SK-N-SH (cell line): ENCODE measurements around the gene SNU13. TPM values are rescaled to one million over a fixed set of nuclear protein-coding genes. Genes with fewer than 3 reads are reported as not detected.

Experiments used
- CTCF ChIA-PET: fragments of 300-600, 350-600 bp; formaldehyde crosslinking; extraction: SDS; loops from one replicate; lab custom pipeline; 2021; lab: Yijun Ruan, JAX
- POLR2A ChIA-PET: fragments of 350-600 bp; sonication (Branson Sonifier 250); formaldehyde crosslinking; extraction: SDS; loops from one replicate; lab custom pipeline; 2020; ENCODE audit warnings: antibody characterized with exemption, inconsistent platforms; lab: Yijun Ruan, JAX
- DNase-seq: peaks from one replicate; pipeline ENCODE4 v3.0.0; 2012
- H2AFZ ChIP-seq: fragments of 200-600 bp; sonication (generic); 2 replicates; pipeline ENCODE4 v1.8.1; 2016; ENCODE audit warnings: antibody characterized with exemption, mild to moderate bottlenecking, low read depth
- H3F3A ChIP-seq: fragments of 200-600 bp; sonication (generic); replicated peaks from 2 replicates; pipeline ENCODE3; 2016; ENCODE audit warnings: antibody characterized with exemption, mild to moderate bottlenecking; ENCODE audit not compliant: insufficient read depth
- H3K27ac ChIP-seq, 2 experiments: fragments of 200-500 bp in 1 of 2; fragments of 200-600 bp in 1 of 2; sonication (Bioruptor generic) in 1 of 2; sonication (generic), shearing (Covaris generic) in 1 of 2; 2 replicates each; pipeline versions ENCODE4 v1.5.1 to v1.6.1; 2014 to 2016; ENCODE audit warnings: low read depth in 2 of 2, inconsistent platforms in 1 of 2, low read length in 1 of 2, mild to moderate bottlenecking in 1 of 2, mixed read lengths in 1 of 2
- H3K27me3 ChIP-seq: fragments of 200-600 bp; sonication (generic), shearing (Covaris generic); 2 replicates; pipeline ENCODE4 v1.6.1; 2016; ENCODE audit warnings: mixed run types; ENCODE audit not compliant: insufficient read depth
- H3K36me3 ChIP-seq, 2 experiments: fragments of 200-500 bp in 1 of 2; fragments of 200-600 bp in 1 of 2; sonication (Bioruptor generic) in 1 of 2; sonication (generic) in 1 of 2; replicated peaks in 1 of 2; 2 replicates each; pipeline versions ENCODE3 to v1.5.1; 2014 to 2016; ENCODE audit warnings: low read length in 1 of 2, mild to moderate bottlenecking in 1 of 2; ENCODE audit not compliant: insufficient read depth in 2 of 2, control insufficient read depth in 1 of 2
- H3K4me1 ChIP-seq, 2 experiments: fragments of 200-500 bp in 1 of 2; fragments of 200-600 bp in 1 of 2; sonication (Bioruptor generic) in 1 of 2; sonication (generic), shearing (Covaris generic) in 1 of 2; 2 replicates each; pipeline versions ENCODE4 v1.5.1 to v1.6.1; 2014 to 2016; ENCODE audit warnings: low read depth in 1 of 2, low read length in 1 of 2, mixed run types in 1 of 2; ENCODE audit not compliant: insufficient read depth in 2 of 2, control insufficient read depth in 1 of 2
- H3K4me2 ChIP-seq: fragments of 200-600 bp; sonication (generic), shearing (Covaris generic); 2 replicates; pipeline ENCODE4 v1.6.1; 2017; ENCODE audit warnings: mixed run types
- H3K4me3 ChIP-seq, 2 experiments: fragments of 200-500 bp in 1 of 2; fragments of 200-600 bp in 1 of 2; sonication (Bioruptor generic) in 1 of 2; sonication (generic), shearing (Covaris generic) in 1 of 2; 2 replicates each; pipeline versions ENCODE4 v1.5.1 to v1.8.1; 2014 to 2016; ENCODE audit warnings: low read depth in 2 of 2, inconsistent platforms in 1 of 2, low read length in 1 of 2, mild to moderate bottlenecking in 1 of 2, mixed read lengths in 1 of 2, moderate library complexity in 1 of 2
- H3K79me2 ChIP-seq: fragments of 200-600 bp; sonication (generic); 2 replicates; pipeline ENCODE4 v1.8.1; 2017; ENCODE audit warnings: mild to moderate bottlenecking; ENCODE audit not compliant: insufficient read depth
- H3K9ac ChIP-seq: fragments of 200-600 bp; sonication (generic); 2 replicates; pipeline ENCODE4 v1.6.1; 2017; ENCODE audit warnings: mixed run types
- H3K9me2 ChIP-seq: fragments of 200-600 bp; sonication (generic); 2 replicates; pipeline ENCODE4 v1.6.1; 2017; ENCODE audit warnings: mixed run types
- H3K9me3 ChIP-seq: fragments of 200-600 bp; sonication (generic); 2 replicates; pipeline ENCODE4 v1.6.1; 2017; ENCODE audit warnings: mixed run types, mild to moderate bottlenecking, moderate library complexity
- H4K20me1 ChIP-seq: fragments of 200-600 bp; sonication (generic); 2 replicates; pipeline ENCODE4 v1.6.1; 2017; ENCODE audit warnings: mild to moderate bottlenecking, mixed run types; ENCODE audit not compliant: insufficient read depth
- ELF1 ChIP-seq: IDR thresholded peaks from 2 replicates; pipeline ENCODE4 v1.4.0; 2012
- EP300 ChIP-seq, 2 experiments: IDR thresholded peaks; 2 replicates each; pipeline versions ENCODE4 v1.4.0 to v1.6.1; 2012; ENCODE audit warnings: borderline replicate concordance in 1 of 2, low read depth in 1 of 2, low read length in 1 of 2
- GABPA ChIP-seq: IDR thresholded peaks from 2 replicates; pipeline ENCODE4 v1.4.0; 2012; ENCODE audit warnings: low read depth, mild to moderate bottlenecking
- GATA2 ChIP-seq: sonication (generic); formaldehyde crosslinking; IDR thresholded peaks from 2 replicates; pipeline ENCODE4 v1.5.0; 2020; ENCODE audit warnings: mild to moderate bottlenecking, missing genetic modification reagents
- JUND ChIP-seq: IDR thresholded peaks from 2 replicates; pipeline ENCODE4 v1.4.0; 2012
- MEF2A ChIP-seq: IDR thresholded peaks from 2 replicates; pipeline ENCODE4 v1.4.0; 2012; ENCODE audit warnings: low read depth, borderline replicate concordance
- MXI1 ChIP-seq: IDR thresholded peaks from 2 replicates; pipeline ENCODE4 v1.6.1; 2012; ENCODE audit warnings: mild to moderate bottlenecking, low read depth, low read length, improper control_type of control experiment
- NRF1 ChIP-seq: IDR thresholded peaks from 2 replicates; pipeline ENCODE4 v1.6.1; 2012; ENCODE audit warnings: low read depth, mild to moderate bottlenecking, low read length
- RCOR1 ChIP-seq: fragments of 150-350 bp; IDR thresholded peaks from 2 replicates; pipeline ENCODE4 v1.6.1; 2017; ENCODE audit warnings: antibody characterized with exemption, low read length
- REST ChIP-seq: IDR thresholded peaks from 2 replicates; pipeline ENCODE4 v1.6.1; 2012; ENCODE audit warnings: mild to moderate bottlenecking, low read depth, low read length, moderate library complexity
- RFX5 ChIP-seq: IDR thresholded peaks from 2 replicates; pipeline ENCODE4 v1.6.1; 2012; ENCODE audit warnings: mild to moderate bottlenecking, improper control_type of control experiment, low read length
- SIN3A ChIP-seq: IDR thresholded peaks from 2 replicates; pipeline ENCODE4 v1.6.1; 2012; ENCODE audit warnings: low read depth, mild to moderate bottlenecking, low read length, moderate library complexity, borderline replicate concordance
- TAF1 ChIP-seq: IDR thresholded peaks from 2 replicates; pipeline ENCODE4 v1.6.1; 2012; ENCODE audit warnings: low read depth, mild to moderate bottlenecking, low read length, moderate library complexity, borderline replicate concordance
- TCF12 ChIP-seq: IDR thresholded peaks from 2 replicates; pipeline ENCODE4 v1.4.0; 2012
- TEAD4 ChIP-seq: IDR thresholded peaks from 2 replicates; pipeline ENCODE4 v1.4.0; 2012; ENCODE audit warnings: mild to moderate bottlenecking, borderline replicate concordance; ENCODE audit not compliant: insufficient read depth
- YY1 ChIP-seq: IDR thresholded peaks from 2 replicates; pipeline ENCODE4 v1.4.0; 2012; ENCODE audit warnings: low read depth, mild to moderate bottlenecking
- WGBS: methylation state at CpG from one replicate; pipeline ENCODE4 v1.1.6; 2017; ENCODE audit warnings: low lambda C conversion rate; 5-methylcytosine and 5-hydroxymethylcytosine counted together
- polyA plus RNA-seq, 3 experiments: library from polyadenylated mRNA; depleted of rRNA; stranded (reverse); fragments of >200 nt; gene quantifications; 2 replicates each; pipeline ENCODE4 v1.2.3, GENCODE V29; 2012
- TF ChIP-seq, protein P1 (sequence below): IDR thresholded peaks from 2 replicates; pipeline ENCODE4; 2012

SNU13 gene
- polyA plus RNA-seq, 1 of the 3 experiments (the other 2 are of a cell fraction): 282 TPM

- POLR2A ChIA-PET: no interaction called here
- Histone ChIP-seq H3F3A (no peaks in the 10 kb centered on the region), H3K9me3 (no peaks in the 10 kb centered on the region), H3K4me2 (no peak overlapping the region), H3K4me1 (peaks cover 0 to 4% of the 10 kb centered on the region in 2 experiments; a peak in 1 of 4 replicates), H3K79me2 (no peaks in the 10 kb centered on the region), H3K4me3 (no peak overlapping the region), H3K9me2 (no peaks in the 10 kb centered on the region), H4K20me1 (no peaks in the 10 kb centered on the region), H2AFZ (no peak overlapping the region), H3K9ac (no peak overlapping the region), H3K36me3 (no peaks in the 10 kb centered on the region), H3K27ac (no peak overlapping the region), H3K27me3 (no peaks in the 10 kb centered on the region)
- TF ChIP-seq JUND (no peak), EP300 (IDR thresholded peaks at IDR 0.05; ENCODE audit: borderline replicate concordance in 1 of 2, low read depth in 1 of 2, low read length in 1 of 2) (no peak), RFX5 (no peak), GABPA (no peak), TCF12 (no peak), REST (no peak), YY1 (no peak), MEF2A (no peak), TAF1 (no peak), ELF1 (no peak), TEAD4 (no peak), SIN3A (no peak), GATA2 (CRISPR knock-in tag) (no peak), MXI1 (no peak), RCOR1 (no peak), NRF1 (no peak)
- TF ChIP-seq, protein P1, sequence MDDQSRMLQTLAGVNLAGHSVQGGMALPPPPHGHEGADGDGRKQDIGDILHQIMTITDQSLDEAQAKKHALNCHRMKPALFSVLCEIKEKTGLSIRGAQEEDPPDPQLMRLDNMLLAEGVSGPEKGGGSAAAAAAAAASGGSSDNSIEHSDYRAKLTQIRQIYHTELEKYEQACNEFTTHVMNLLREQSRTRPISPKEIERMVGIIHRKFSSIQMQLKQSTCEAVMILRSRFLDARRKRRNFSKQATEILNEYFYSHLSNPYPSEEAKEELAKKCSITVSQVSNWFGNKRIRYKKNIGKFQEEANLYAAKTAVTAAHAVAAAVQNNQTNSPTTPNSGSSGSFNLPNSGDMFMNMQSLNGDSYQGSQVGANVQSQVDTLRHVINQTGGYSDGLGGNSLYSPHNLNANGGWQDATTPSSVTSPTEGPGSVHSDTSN: no peak
- WGBS: 94% methylated on average over 15 of the region's 16 CpGs
- DNase-seq: no peak
- CTCF ChIA-PET: no interaction called here
Observed at GRCh38 chr22:41700108-41700364, 11.4 kb upstream of the SNU13 start.
